ENCODE results near the gene GRIK4. TPM values are rescaled to one million over a fixed set of nuclear protein-coding genes. Genes with fewer than 3 reads are reported as not detected.

Gene GRIK4
- total and polyA plus RNA-seq, 2 donors = 0.05 to 0.37 TPM

DNA sequence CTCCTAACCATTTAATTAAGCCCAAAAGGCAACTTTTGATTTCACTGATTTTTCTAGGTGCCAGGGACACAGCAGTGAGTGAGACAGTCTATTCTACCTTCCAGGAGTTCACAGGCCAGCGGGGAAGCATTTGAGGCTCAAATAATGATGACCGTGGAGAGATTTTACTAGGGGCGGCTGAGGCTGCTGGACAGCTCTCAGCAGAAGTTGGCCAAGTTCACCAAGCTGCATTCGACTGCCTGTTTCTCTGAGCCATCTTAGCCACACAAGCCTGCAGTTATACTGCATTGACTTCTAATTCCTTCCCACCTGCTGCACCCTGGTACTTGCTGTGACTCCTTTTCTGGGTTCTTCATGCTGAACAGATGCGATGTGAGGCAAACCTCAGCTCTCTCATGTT lies 343.4 kb downstream of the GRIK4 start:
- Histone ChIP-seq H3K4me3 (ENCODE audit: low read depth, low read length) (no peak overlapping the region), H3K4me1 (ENCODE audit: insufficient read depth) (no peaks in the 10 kb centered on the region)
- 23% methylated on average over 5 of the region's 5 CpGs for WGBS

GRCh38 chr11:120857508-120857907 lies 346.0 kb downstream of the GRIK4 start:
- no peaks in the 10 kb centered on the region for H3K4me1 ChIP-seq (ENCODE audit: insufficient read depth)
- DNase-seq (ENCODE audit: extremely low spot score) = no peak
- H3K36me3 ChIP-seq (ENCODE audit: insufficient read depth) = no peaks in the 10 kb centered on the region
- 85% methylated on average over 1 of the region's 1 CpG for WGBS
- H3K27ac ChIP-seq (ENCODE audit: low read depth) = no peak overlapping the region
- no peak overlapping the region for H3K4me3 ChIP-seq (ENCODE audit: low read depth, low read length)

More for the DNA sequence above, 343.4 kb downstream of the GRIK4 start:
- DNase-seq (ENCODE audit: extremely low spot score) = no peak
- Histone ChIP-seq H3K36me3 (ENCODE audit: insufficient read depth) (no peaks in the 10 kb centered on the region), H3K27ac (ENCODE audit: low read depth) (no peak overlapping the region)

DNA sequence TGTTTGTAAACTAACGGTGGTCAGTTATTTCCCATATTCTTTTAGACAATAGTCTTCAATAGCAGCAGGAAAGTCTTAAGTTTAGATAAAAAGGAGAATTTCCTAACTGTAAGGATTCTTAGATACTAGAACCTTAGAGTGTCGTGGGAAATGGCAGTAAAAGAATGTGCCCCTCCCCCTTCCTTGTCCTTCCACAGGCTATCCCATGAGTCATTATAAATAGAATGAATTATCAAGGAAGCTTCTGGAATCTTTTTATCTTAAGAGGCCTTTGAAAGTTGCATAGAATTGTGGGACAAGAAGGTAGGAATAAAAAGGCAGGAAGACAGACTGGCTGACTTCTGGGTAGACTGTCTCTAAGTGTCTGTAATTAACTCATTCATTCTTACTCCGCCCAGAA lies 347.2 kb downstream of the GRIK4 start:
- DNase-seq (ENCODE audit: extremely low spot score) = no peak
- WGBS = 43% methylated on average over 3 of the region's 3 CpGs
- Histone ChIP-seq H3K4me3 (ENCODE audit: low read depth, low read length) (no peak overlapping the region), H3K36me3 (ENCODE audit: insufficient read depth) (no peaks in the 10 kb centered on the region), H3K4me1 (ENCODE audit: insufficient read depth) (no peaks in the 10 kb centered on the region), H3K27ac (ENCODE audit: low read depth) (no peak overlapping the region)

- H3K4me1 ChIP-seq (ENCODE audit: insufficient read depth) = no peaks in the 10 kb centered on the region
- WGBS = 94% methylated on average over 7 of the region's 7 CpGs
- H3K4me3 ChIP-seq (ENCODE audit: low read depth, low read length) = no peak overlapping the region
- DNase-seq (ENCODE audit: extremely low spot score) = no peak
- H3K27ac ChIP-seq (ENCODE audit: low read depth) = no peak overlapping the region
- H3K36me3 ChIP-seq (ENCODE audit: insufficient read depth) = no peaks in the 10 kb centered on the region
Observed at GRCh38 chr11:120859552-120860295, 348.2 kb downstream of the GRIK4 start.

DNA sequence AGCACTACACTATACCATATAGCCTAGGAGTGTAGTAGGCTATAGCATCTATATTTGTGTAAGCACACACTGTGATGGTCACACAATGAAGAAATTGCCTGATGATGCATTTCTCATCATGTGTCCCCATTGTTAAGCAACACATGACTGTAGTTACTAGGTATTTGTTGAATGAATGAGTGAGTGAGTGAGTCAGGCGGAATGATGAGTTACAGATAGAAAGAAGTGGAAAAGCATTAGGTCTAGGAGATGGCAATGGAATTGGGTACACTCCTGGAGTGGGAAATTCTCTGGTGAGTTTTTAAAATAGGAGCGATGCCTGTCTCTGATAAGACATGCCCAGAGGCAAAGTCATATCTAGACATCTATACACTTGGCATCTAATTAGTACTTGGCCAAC lies 351.8 kb downstream of the GRIK4 start:
- Histone ChIP-seq H3K27ac (ENCODE audit: low read depth) (no peak overlapping the region), H3K36me3 (ENCODE audit: insufficient read depth) (no peaks in the 10 kb centered on the region), H3K4me3 (ENCODE audit: low read depth, low read length) (no peak overlapping the region), H3K4me1 (ENCODE audit: insufficient read depth) (no peaks in the 10 kb centered on the region)
- no peak for DNase-seq (ENCODE audit: extremely low spot score)
- WGBS = 93% methylated on average over 2 of the region's 2 CpGs

- no peak for DNase-seq (ENCODE audit: extremely low spot score)
- Histone ChIP-seq H3K4me3 (ENCODE audit: low read depth, low read length) (no peak overlapping the region), H3K36me3 (ENCODE audit: insufficient read depth) (no peaks in the 10 kb centered on the region), H3K27ac (ENCODE audit: low read depth) (no peak overlapping the region), H3K4me1 (ENCODE audit: insufficient read depth) (no peaks in the 10 kb centered on the region)
- WGBS = 72% methylated on average over 8 of the region's 8 CpGs
Observed at GRCh38 chr11:120867024-120867423, 355.5 kb downstream of the GRIK4 start.

DNA sequence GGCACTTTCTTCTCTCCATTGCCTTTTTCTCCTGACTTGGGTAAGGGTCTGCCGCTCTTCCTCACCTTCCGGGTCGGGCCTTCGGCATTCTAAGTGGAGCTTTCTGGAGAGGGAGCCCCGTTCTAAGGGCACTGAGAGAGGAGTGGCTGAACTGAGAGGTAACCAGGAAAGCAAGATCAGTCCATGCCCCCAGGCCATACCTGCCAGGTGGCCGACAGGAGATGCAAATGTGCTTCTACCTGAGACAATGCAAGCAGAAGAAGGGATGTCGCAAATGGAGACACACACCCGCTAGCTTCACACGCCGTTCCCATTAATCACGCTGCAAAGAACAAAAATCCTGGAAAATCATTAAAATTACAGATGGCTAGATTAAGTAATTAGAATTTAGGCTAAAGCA lies 356.0 kb downstream of the GRIK4 start:
- no peaks in the 10 kb centered on the region for H3K4me1 ChIP-seq (ENCODE audit: insufficient read depth)
- no peak overlapping the region for H3K27ac ChIP-seq (ENCODE audit: low read depth)
- H3K4me3 ChIP-seq (ENCODE audit: low read depth, low read length) = no peak overlapping the region
- no peak for DNase-seq (ENCODE audit: extremely low spot score)
- no peaks in the 10 kb centered on the region for H3K36me3 ChIP-seq (ENCODE audit: insufficient read depth)
- WGBS = 65% methylated on average over 11 of the region's 11 CpGs

GRCh38 chr11:120867988-120868387 lies 356.4 kb downstream of the GRIK4 start:
- no peak overlapping the region for H3K27ac ChIP-seq (ENCODE audit: low read depth)
- H3K36me3 ChIP-seq (ENCODE audit: insufficient read depth) = no peaks in the 10 kb centered on the region
- WGBS = 59% methylated on average over 3 of the region's 3 CpGs
- DNase-seq (ENCODE audit: extremely low spot score) = no peak
- no peak overlapping the region for H3K4me3 ChIP-seq (ENCODE audit: low read depth, low read length)
- H3K4me1 ChIP-seq (ENCODE audit: insufficient read depth) = no peaks in the 10 kb centered on the region

DNA sequence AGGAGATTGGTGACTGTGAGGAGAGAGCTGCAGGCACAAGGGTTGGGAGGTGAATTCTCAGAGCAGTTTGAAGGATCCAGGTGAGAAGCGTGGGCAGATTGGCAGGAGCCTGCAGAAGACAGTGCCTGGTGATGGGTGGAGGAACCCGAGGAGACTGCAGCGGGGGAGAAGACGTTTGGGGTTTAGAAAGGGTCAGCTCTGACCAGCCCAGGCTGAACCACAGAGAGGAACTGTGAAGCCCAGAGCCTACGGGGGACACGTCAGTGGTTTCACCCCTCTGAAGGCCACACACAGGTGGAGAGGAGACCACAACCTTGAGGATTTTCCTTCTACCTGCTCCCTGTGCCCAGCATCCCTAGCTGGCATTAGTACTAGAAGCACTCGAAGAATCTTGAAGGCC lies 357.5 kb downstream of the GRIK4 start:
- H3K4me1 ChIP-seq (ENCODE audit: insufficient read depth) = no peaks in the 10 kb centered on the region
- H3K36me3 ChIP-seq (ENCODE audit: insufficient read depth) = no peaks in the 10 kb centered on the region
- H3K4me3 ChIP-seq (ENCODE audit: low read depth, low read length) = no peak overlapping the region
- H3K27ac ChIP-seq (ENCODE audit: low read depth) = no peak overlapping the region
- WGBS = 83% methylated on average over 7 of the region's 7 CpGs
- DNase-seq (ENCODE audit: extremely low spot score) = no peak

DNA sequence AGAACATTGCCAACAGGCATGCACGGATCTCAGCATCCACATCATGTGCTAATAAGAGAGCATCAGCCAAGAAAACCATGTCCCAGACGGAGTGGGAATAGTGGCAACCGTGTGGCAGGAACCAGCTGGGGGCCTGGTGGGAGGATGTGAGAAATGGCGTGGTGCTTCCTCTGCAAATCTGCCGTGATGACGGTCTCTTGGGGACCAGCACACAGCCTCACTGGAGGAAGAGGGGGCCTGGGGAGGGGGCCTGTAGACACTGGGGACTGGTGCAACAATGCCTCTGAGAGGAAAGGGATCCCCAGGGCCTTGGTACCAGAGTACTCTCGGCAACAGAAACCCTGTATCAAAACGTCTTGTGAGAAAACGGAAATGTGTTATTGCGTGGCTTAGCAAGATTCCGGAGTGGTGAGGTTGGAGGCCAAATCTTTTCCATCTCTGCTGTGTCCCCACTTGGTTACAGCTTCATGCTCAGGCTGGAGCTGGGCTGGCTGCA lies 358.0 kb downstream of the GRIK4 start:
- Histone ChIP-seq H3K4me3 (ENCODE audit: low read depth, low read length) (no peak overlapping the region), H3K27ac (ENCODE audit: low read depth) (no peak overlapping the region), H3K4me1 (ENCODE audit: insufficient read depth) (no peaks in the 10 kb centered on the region), H3K36me3 (ENCODE audit: insufficient read depth) (no peaks in the 10 kb centered on the region)
- no peak for DNase-seq (ENCODE audit: extremely low spot score)
- WGBS = 66% methylated on average over 11 of the region's 11 CpGs

DNA sequence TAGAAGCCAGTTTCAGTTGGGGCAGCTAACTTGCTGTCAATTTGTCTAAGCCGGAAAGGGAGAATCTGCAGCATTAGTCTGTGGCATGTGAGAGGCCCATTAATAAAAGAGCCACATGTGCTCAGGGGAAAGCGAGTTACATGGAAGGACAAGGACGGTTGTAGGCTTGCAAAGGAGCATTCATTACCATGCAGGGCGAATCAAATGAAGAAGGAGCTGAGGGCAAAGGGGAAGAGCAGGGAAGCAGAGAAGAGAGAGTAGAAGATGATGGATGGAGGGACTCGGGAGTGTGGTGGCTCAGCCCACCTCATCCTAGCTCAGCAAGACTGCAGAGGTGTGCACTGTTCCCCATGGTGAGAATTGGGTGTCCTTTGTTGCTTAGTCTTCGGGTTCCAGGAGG lies 359.6 kb downstream of the GRIK4 start:
- Histone ChIP-seq H3K4me1 (ENCODE audit: insufficient read depth) (no peaks in the 10 kb centered on the region), H3K4me3 (ENCODE audit: low read depth, low read length) (no peak overlapping the region), H3K36me3 (ENCODE audit: insufficient read depth) (no peaks in the 10 kb centered on the region), H3K27ac (ENCODE audit: low read depth) (no peak overlapping the region)
- WGBS = 80% methylated on average over 6 of the region's 6 CpGs
- no peak for DNase-seq (ENCODE audit: extremely low spot score)

GRCh38 chr11:120871924-120872323 lies 360.4 kb downstream of the GRIK4 start:
- H3K36me3 ChIP-seq (ENCODE audit: insufficient read depth) = no peaks in the 10 kb centered on the region
- H3K4me3 ChIP-seq (ENCODE audit: low read depth, low read length) = no peak overlapping the region
- no peak for DNase-seq (ENCODE audit: extremely low spot score)
- no peaks in the 10 kb centered on the region for H3K4me1 ChIP-seq (ENCODE audit: insufficient read depth)
- no peak overlapping the region for H3K27ac ChIP-seq (ENCODE audit: low read depth)
- WGBS = 57% methylated on average over 2 of the region's 2 CpGs

DNA sequence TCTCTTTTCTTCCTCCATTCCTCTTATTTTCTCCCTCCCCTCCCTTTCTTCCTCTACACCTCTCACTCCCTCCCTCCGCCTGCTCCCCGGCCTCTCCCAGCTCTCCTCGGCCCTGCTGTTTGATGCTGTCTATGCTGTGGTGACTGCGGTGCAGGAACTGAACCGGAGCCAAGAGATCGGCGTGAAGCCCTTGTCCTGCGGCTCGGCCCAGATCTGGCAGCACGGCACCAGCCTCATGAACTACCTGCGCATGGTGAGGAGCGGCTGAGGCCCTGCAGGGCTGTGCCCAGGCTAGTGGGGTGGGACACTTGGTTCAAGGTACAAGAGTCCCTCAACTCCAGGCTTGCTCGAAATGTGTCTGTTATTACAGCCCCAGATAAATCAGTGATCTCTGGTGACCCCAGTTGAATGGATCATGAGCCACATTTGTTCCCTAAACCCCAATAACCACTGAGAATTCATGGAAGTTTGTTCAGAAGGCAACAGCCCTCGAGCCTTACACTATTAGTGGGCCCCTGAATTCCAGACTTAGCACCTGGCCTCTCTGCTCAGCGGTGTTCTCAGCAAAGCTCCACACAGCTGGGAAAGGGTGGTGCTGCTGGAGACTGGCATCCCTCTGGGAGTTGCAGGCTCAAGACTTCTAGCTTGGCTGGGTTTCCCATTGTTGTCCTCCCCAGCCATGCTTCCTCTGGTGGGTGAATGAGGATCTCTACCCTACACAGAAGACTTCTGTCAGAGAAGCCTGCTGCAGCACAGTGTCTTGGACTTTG lies 362.6 kb downstream of the GRIK4 start:
- Histone ChIP-seq H3K36me3 (ENCODE audit: insufficient read depth) (no peaks in the 10 kb centered on the region), H3K4me3 (ENCODE audit: low read depth, low read length) (no peak overlapping the region), H3K27ac (ENCODE audit: low read depth) (no peak overlapping the region), H3K4me1 (ENCODE audit: insufficient read depth) (no peaks in the 10 kb centered on the region)
- 90% methylated on average over 15 of the region's 15 CpGs for WGBS
- no peak for DNase-seq (ENCODE audit: extremely low spot score)

- no peak overlapping the region for H3K4me3 ChIP-seq (ENCODE audit: low read depth, low read length)
- no peaks in the 10 kb centered on the region for H3K36me3 ChIP-seq (ENCODE audit: insufficient read depth)
- H3K4me1 ChIP-seq (ENCODE audit: insufficient read depth) = no peaks in the 10 kb centered on the region
- WGBS = 100% methylated on average over 1 of the region's 1 CpG
- H3K27ac ChIP-seq (ENCODE audit: low read depth) = no peak overlapping the region
- no peak for DNase-seq (ENCODE audit: extremely low spot score)
Observed at GRCh38 chr11:120875986-120876385, 364.4 kb downstream of the GRIK4 start.

Measured in urinary bladder (tissue), 4 donors.